HFFc6 (cell line): ENCODE results near the gene PDCD10. TPM values are rescaled to one million over a fixed set of nuclear protein-coding genes. Genes with fewer than 3 reads are reported as not detected.
A peak's percentile ranks its signal among the peaks of the same experiment; 100 is the strongest.

Experiments used
- DNase-seq: peaks from one replicate; pipeline ENCODE4 v3.0.0-alpha.2; 2018
- H3K27ac Mint-ChIP-seq: 2 replicates; pipeline ENCODE4 v1.8.0; 2020; ENCODE audit warnings: mild to moderate bottlenecking, mixed read lengths
- H3K27me3 Mint-ChIP-seq: 2 replicates; pipeline ENCODE4 v1.8.0; 2021; ENCODE audit warnings: mild to moderate bottlenecking, moderate library complexity, mixed read lengths; ENCODE audit not compliant: insufficient read depth
- H3K36me3 Mint-ChIP-seq: 2 replicates; pipeline ENCODE4 v1.8.0; 2021; ENCODE audit warnings: low read depth, mixed read lengths
- H3K4me1 Mint-ChIP-seq: 2 replicates; pipeline ENCODE4 v1.8.0; 2020; ENCODE audit warnings: low read depth, mixed read lengths
- H3K4me3 Mint-ChIP-seq: 2 replicates; pipeline ENCODE4 v1.8.0; 2020; ENCODE audit warnings: mild to moderate bottlenecking, moderate library complexity, mixed read lengths
- H3K9me3 Mint-ChIP-seq: 2 replicates; pipeline ENCODE4 v1.8.0; 2020; ENCODE audit warnings: mild to moderate bottlenecking, mixed read lengths
- total RNA-seq, 6 experiments: library from RNA; stranded (reverse); fragmentation: NEBNext Ultra II Directional; extraction: Animal tissue kit (Norgen Biotek cat#: 25700); gene quantifications; 2 replicates in 1 of 6; 3 replicates in 5 of 6; pipeline ENCODE4 v1.2.3, GENCODE V29; 2021
- TF ChIP-seq, protein P1 (sequence below): fragments of 200-600 bp; sonication (generic); IDR thresholded peaks from 2 replicates; pipeline ENCODE4 v1.5.0; 2021; ENCODE audit warnings: antibody characterized with exemption, mild to moderate bottlenecking

Gene PDCD10
- total RNA-seq, 6 experiments from 2014 or later, result 43.9 to 50.8 (median 46.2) TPM

DNA sequence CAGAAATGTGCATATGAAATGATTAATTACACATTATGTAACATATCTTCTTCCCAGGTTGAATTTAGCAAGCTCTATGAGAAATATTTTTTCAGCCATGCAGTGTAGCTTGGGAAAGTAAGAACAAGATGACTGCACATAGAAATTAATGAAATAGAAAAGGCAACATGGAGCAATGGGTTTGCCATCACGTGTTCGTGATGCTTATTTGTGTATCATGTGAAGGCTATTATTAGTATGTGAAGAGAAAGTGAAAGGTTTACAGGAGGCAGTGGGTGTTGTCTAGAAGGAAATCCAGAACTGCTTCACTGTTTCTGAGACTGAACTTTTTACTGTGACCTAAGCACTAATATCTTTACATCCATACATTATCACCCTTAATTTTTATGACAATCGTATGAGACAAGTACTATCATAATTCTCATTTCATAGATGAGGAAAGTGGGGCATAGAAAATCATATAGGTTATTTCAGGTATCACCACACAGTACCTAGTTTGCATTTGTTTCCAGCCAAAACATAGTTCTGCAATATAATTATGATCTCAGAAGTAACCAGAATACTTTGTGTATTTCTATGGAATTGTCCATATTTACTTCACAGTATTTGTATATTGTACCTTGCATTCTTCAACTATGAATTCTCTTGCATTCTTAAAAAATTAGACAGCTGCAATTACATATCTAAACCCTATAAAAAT is 15.7 kb upstream of the PDCD10 start:
- Mint-ChIP-seq H3K9me3 (no peaks in the 10 kb centered on the region), H3K27ac (no peak overlapping the region), H3K36me3 (no peaks in the 10 kb centered on the region), H3K4me3 (no peak overlapping the region), H3K27me3 (no peaks in the 10 kb centered on the region; the same call in 1 of the 2 replicates), H3K4me1 (no peaks in the 10 kb centered on the region)
- TF ChIP-seq, protein P1, sequence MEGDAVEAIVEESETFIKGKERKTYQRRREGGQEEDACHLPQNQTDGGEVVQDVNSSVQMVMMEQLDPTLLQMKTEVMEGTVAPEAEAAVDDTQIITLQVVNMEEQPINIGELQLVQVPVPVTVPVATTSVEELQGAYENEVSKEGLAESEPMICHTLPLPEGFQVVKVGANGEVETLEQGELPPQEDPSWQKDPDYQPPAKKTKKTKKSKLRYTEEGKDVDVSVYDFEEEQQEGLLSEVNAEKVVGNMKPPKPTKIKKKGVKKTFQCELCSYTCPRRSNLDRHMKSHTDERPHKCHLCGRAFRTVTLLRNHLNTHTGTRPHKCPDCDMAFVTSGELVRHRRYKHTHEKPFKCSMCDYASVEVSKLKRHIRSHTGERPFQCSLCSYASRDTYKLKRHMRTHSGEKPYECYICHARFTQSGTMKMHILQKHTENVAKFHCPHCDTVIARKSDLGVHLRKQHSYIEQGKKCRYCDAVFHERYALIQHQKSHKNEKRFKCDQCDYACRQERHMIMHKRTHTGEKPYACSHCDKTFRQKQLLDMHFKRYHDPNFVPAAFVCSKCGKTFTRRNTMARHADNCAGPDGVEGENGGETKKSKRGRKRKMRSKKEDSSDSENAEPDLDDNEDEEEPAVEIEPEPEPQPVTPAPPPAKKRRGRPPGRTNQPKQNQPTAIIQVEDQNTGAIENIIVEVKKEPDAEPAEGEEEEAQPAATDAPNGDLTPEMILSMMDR, result no peak
- DNase-seq, result no peak

DNA sequence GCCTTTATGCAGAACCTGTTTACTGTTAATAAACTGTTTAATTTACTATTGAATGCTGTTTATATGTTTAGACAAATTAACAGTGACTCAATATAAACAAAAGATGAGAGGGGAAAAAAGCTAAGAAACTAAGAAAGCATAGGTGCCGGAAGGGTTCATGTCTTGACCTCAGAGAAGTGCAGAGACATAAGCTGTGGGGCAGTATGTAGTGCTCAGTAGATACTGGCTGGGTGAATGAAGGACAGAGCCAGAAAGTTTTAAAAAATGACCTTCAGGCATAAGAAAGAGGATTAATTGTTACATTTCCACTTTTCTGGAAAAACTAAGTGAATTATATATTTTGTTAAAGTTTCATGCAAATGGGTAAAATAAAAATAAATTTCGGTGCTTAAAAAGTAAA is 15.0 kb upstream of the PDCD10 start:
- no peaks in the 10 kb centered on the region for H3K36me3 Mint-ChIP-seq
- no peaks in the 10 kb centered on the region for H3K9me3 Mint-ChIP-seq
- no peak for DNase-seq
- no peak overlapping the region for H3K4me3 Mint-ChIP-seq
- H3K27me3 Mint-ChIP-seq, result no peaks in the 10 kb centered on the region; the same call in 1 of the 2 replicates
- H3K27ac Mint-ChIP-seq, result no peak overlapping the region
- H3K4me1 Mint-ChIP-seq, result no peaks in the 10 kb centered on the region
- TF ChIP-seq, protein P1, result no peak

DNA sequence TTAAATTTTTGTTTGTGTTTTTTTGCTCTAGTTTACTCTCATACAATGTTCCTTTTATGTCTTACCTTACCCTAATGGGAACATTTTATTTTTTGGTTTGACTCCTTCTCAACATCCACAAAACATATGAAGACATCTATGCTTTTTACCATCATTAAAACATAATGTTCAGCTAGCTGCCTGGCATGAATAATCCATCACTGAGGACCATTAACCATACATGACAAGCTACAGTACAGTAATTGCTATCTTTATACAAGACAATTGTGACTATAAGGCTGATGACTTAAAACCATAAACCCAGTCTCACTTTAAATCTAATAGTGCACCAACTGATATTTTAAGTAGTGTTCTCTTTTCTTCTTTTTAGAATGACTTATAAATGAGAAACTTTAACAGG is 14.5 kb upstream of the PDCD10 start:
- Mint-ChIP-seq H3K27ac (no peak overlapping the region), H3K27me3 (no peaks in the 10 kb centered on the region; the same call in 1 of the 2 replicates), H3K9me3 (no peaks in the 10 kb centered on the region), H3K36me3 (no peaks in the 10 kb centered on the region), H3K4me3 (no peak overlapping the region), H3K4me1 (no peaks in the 10 kb centered on the region)
- DNase-seq, result no peak
- TF ChIP-seq, protein P1, result no peak

DNA sequence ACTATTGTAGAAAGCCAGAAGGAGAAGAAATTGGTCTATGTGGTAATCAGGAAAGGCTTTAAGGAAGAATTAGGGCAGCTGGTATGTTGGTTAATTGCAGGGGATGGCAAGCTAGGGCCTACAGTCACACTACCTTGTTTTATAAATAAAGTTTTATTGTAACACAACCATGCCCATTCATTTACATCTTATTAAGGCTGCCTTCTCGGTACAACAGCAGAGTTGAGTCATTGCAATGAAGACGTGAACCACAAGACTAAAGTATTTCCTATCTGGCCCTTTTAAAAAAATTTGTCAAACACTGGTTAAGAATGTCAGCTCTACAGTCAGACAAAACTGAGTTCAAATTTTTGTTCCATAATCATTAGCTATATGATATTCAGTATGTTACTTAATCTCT is 9.1 kb upstream of the PDCD10 start:
- TF ChIP-seq, protein P1, result no peak
- no peak overlapping the region for H3K27ac Mint-ChIP-seq
- no peaks in the 10 kb centered on the region for H3K4me1 Mint-ChIP-seq
- H3K36me3 Mint-ChIP-seq, result no peaks in the 10 kb centered on the region
- H3K27me3 Mint-ChIP-seq, result no peaks in the 10 kb centered on the region
- peak; percentile 2 for DNase-seq
- H3K4me3 Mint-ChIP-seq, result no peak overlapping the region
- no peaks in the 10 kb centered on the region for H3K9me3 Mint-ChIP-seq

DNA sequence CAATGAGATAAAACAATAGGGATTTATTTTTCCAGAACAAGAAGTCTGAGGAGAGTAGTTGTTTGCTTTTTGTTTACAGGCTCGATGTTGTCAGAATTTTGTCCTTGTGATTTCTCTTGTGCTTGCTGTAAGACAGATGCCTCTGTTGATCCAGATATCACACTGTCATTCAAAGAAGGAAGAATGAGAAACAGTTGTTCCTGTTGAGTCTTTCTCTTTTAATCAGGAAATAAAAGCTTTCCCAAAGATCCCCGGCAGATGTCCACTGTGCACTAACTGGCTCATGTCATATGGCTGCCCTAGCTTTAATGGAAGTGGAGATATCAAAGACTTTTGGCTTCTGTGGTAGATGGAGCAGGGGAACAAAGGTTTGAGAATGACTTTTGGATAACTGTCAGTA is 7.6 kb upstream of the PDCD10 start:
- Mint-ChIP-seq H3K27me3 (no peaks in the 10 kb centered on the region), H3K9me3 (no peaks in the 10 kb centered on the region), H3K36me3 (no peaks in the 10 kb centered on the region), H3K4me1 (no peaks in the 10 kb centered on the region), H3K27ac (no peak overlapping the region), H3K4me3 (no peak overlapping the region)
- no peak for DNase-seq
- TF ChIP-seq, protein P1, result no peak
